Ectodermal cell (in vitro differentiated cells): ENCODE data around the gene OR52D1.

Source experiments
- H3K27ac ChIP-seq: 2 replicates; pipeline ENCODE4 v1.7.0; 2013; ENCODE audit warnings: mild to moderate bottlenecking, low read depth, low read length; ENCODE audit not compliant: insufficient read depth, poor library complexity, severe bottlenecking
- H3K27me3 ChIP-seq: 2 replicates; pipeline ENCODE4 v1.7.0; 2013; ENCODE audit warnings: mild to moderate bottlenecking, low read length; ENCODE audit not compliant: insufficient read depth, control insufficient read depth, poor library complexity, severe bottlenecking
- H3K36me3 ChIP-seq: one replicate; pipeline ENCODE4 v1.7.0; 2013; ENCODE audit warnings: low read length; ENCODE audit not compliant: control insufficient read depth, insufficient read depth
- H3K4me1 ChIP-seq: one replicate; pipeline ENCODE4 v1.7.0; 2013; ENCODE audit warnings: low read length; ENCODE audit not compliant: control insufficient read depth, insufficient read depth
- H3K4me3 ChIP-seq: 2 replicates; pipeline ENCODE4 v1.7.0; 2013; ENCODE audit warnings: low read depth, low read length, control low read depth; ENCODE audit not compliant: insufficient read depth
- H3K9me3 ChIP-seq: 2 replicates; pipeline ENCODE4 v1.7.0; 2013; ENCODE audit warnings: mild to moderate bottlenecking, low read length, moderate library complexity; ENCODE audit not compliant: control insufficient read depth
- WGBS, 2 experiments: methylation state at CpG; one replicate each; pipeline ENCODE4 v1.1.7; 2013; ENCODE audit warnings: missing lambda C conversion rate in 2 of 2; 5-methylcytosine and 5-hydroxymethylcytosine counted together

The OR52D1 gene

DNA sequence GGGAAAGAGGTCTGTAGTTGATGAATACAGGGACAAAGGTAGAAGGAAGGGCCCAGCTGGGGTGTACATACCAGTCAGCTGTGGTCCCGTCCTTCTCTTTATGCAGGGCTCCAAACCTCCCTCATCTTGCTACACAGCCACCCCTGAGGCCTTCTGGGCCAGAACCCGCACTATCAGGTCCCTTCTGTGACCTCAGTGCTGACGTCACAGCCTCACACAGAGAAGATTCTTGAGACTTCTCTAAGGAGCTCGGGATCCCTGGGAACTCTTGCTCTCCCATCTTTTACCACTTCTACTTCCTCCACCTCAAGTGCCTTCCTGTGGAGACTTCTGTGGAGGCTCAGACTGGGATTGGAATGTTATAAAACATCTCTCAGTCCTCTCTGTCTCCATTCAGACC lies 21.3 kb downstream of the OR52D1 start, which contains the start of gene UBQLN3:
UBQLN3 (minus strand) TSS at position 155 of the 400 bp plus-strand sequence. CDS start 399 bp downstream, outside the sequence.
- Histone ChIP-seq H3K4me3 (no peak within 1 kb of the TSS), H3K4me1 (no peaks in the 10 kb centered on the region), H3K27ac (no peak within 1 kb of the TSS), H3K27me3 (no peaks in the 10 kb centered on the region), H3K9me3 (no peaks in the 10 kb centered on the region), H3K36me3 (no peaks in the 10 kb centered on the region)
- WGBS, 2 experiments = 92 to 94% methylated on average over 4 of the region's 4 CpGs

DNA sequence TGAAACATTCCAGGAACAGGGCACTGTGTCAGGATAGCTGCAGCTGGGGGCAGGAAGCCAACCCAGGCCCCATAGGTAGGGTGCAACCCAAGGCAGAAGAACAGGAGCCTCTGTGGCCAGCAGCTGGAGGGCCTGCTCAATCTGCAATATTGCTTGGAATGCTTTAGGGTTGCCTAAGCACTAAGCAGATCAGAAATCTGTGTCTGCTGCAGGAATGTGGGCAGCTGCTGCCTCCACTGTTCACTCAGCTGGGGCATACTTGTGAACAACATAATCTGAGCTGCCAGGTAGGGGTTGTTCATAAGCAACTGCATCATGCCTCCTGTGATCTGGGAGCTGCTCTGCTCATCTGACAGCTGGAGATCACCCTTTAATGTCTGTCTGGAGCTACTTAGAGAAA lies 26.4 kb downstream of the OR52D1 start:
- Histone ChIP-seq H3K4me3 (no peak overlapping the region), H3K4me1 (no peaks in the 10 kb centered on the region), H3K36me3 (no peaks in the 10 kb centered on the region), H3K9me3 (no peaks in the 10 kb centered on the region), H3K27ac (no peak overlapping the region), H3K27me3 (no peaks in the 10 kb centered on the region)

DNA sequence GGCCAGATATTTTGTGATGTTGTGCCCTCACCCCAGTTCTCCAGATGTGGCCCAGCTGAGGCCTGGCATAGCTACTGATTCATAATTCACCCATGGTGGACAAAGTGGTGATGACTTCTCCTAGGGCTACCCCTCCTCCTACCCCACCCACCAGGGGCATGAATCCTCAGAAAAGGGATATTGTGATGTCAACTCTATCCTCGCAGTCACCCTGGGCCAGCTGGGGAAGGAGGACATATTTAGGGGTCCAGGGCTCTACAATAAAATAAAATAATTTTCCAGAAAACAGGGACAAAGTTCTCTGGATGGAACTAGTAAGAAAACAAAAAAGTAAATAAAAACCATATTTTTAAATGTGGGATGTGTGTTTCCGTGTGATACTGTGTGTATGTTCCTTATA lies 28.1 kb downstream of the OR52D1 start, which contains the start of gene UBQLNL:
UBQLNL (minus strand) TSS at position 101 of the 400 bp plus-strand sequence. CDS start 258 bp downstream, outside the sequence.
- H3K4me1 ChIP-seq = no peaks in the 10 kb centered on the region
- H3K9me3 ChIP-seq = no peaks in the 10 kb centered on the region
- H3K27ac ChIP-seq = no peak within 1 kb of the TSS
- no peaks in the 10 kb centered on the region for H3K27me3 ChIP-seq
- no peak within 1 kb of the TSS for H3K4me3 ChIP-seq
- 92 to 100% methylated on average over 1 to 2 of the region's 2 CpGs for WGBS, 2 experiments
- H3K36me3 ChIP-seq = no peaks in the 10 kb centered on the region

DNA sequence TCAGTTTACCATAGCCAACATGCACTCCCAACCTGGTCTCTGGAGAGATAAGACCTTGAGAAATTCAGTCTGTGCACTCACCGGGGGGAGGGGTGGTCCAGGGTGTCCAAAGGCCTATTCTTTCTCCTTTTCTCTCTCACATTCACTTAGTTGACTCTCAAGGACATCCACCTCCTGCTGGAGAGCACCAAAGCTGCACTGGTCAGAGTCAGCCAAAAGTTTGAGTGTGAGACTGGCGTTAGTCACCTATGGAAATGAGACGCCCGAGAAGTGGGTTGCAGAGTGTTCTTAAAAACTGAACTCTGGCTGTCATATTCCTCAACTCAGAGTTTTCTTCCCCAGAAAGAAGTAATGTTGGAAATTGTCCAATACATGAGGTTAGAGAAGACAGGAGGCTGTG lies 33.1 kb downstream of the OR52D1 start:
- Histone ChIP-seq H3K4me3 (no peak overlapping the region), H3K9me3 (no peaks in the 10 kb centered on the region)
- 94 to 96% methylated on average over 4 of the region's 4 CpGs for WGBS, 2 experiments

DNA sequence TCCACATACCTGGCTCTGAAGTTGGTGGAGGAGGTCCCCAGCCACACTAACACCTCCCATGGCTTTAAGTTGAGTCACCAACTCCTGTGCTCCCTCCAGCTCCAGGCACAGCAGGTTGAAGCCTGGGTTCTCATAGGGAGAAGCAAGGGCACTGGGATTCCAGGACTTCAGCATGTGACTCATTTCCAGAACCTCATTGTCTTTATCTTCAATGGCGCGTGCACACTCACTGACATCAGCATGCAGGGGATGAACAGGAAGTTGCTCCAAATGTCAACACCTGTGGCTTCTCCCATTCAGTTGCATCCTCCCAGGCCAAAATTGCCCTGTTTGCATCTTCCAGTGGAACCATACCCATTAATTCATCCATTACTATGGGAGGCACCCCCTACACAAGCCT lies 33.8 kb downstream of the OR52D1 start:
- no peak overlapping the region for H3K4me3 ChIP-seq
- H3K9me3 ChIP-seq = no peaks in the 10 kb centered on the region
- 94% methylated on average over 2 of the region's 2 CpGs for WGBS, 2 experiments
- H3K4me1 ChIP-seq = no peaks in the 10 kb centered on the region
- no peaks in the 10 kb centered on the region for H3K36me3 ChIP-seq
- H3K27ac ChIP-seq = no peak overlapping the region
- no peaks in the 10 kb centered on the region for H3K27me3 ChIP-seq

More for the DNA sequence above, 33.1 kb downstream of the OR52D1 start:
- no peaks in the 10 kb centered on the region for H3K36me3 ChIP-seq
- no peaks in the 10 kb centered on the region for H3K4me1 ChIP-seq
- H3K27ac ChIP-seq = no peak overlapping the region
- no peaks in the 10 kb centered on the region for H3K27me3 ChIP-seq

DNA sequence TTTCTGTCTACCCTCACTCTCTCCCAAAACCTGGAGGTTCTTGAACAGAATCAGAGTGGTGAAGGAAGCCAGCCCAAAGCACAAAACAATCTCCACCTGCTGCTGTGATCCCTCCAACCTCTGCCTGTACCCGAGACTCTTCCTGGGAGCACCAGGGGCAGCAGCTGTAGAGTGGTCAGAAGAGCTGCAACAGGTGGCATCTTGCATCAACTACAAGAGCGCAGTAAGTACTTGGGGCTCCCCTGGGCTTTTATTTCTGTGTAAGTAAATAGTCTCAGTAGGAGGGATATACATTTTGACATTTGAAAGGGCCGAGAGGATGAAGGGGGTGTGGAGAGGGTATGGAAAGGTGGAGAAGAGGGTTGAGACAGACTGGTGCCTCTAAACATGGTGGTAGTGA lies 36.3 kb downstream of the OR52D1 start:
- H3K27me3 ChIP-seq = no peaks in the 10 kb centered on the region
- H3K36me3 ChIP-seq = no peaks in the 10 kb centered on the region
- 66 to 73% methylated on average over 3 of the region's 3 CpGs for WGBS, 2 experiments
- H3K27ac ChIP-seq = no peak overlapping the region
- no peak overlapping the region for H3K4me3 ChIP-seq
- no peaks in the 10 kb centered on the region for H3K9me3 ChIP-seq
- no peaks in the 10 kb centered on the region for H3K4me1 ChIP-seq

DNA sequence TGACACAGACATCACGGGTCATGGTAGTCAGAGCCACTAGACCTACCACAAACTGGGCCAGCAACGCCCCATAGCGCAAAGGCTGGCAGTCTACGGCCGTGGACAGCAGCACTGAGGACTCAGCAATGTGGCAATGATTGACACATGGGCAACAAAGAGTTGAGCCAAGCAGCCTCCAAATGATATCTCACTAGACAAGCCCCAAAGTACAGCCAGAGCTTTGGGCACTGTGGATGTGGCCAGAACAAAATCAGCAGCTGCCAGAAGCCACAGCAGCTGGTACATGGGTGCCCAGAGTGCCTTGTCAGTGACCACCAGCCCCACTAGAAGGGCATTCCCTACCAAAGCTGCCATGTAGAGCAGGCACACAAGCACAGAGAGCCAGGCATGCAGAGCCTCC lies 39.2 kb downstream of the OR52D1 start:
- Histone ChIP-seq H3K4me3 (no peak overlapping the region), H3K36me3 (no peaks in the 10 kb centered on the region), H3K27ac (no peak overlapping the region), H3K27me3 (no peaks in the 10 kb centered on the region), H3K9me3 (no peaks in the 10 kb centered on the region), H3K4me1 (no peaks in the 10 kb centered on the region)
- 93 to 97% methylated on average over 5 of the region's 5 CpGs for WGBS, 2 experiments

DNA sequence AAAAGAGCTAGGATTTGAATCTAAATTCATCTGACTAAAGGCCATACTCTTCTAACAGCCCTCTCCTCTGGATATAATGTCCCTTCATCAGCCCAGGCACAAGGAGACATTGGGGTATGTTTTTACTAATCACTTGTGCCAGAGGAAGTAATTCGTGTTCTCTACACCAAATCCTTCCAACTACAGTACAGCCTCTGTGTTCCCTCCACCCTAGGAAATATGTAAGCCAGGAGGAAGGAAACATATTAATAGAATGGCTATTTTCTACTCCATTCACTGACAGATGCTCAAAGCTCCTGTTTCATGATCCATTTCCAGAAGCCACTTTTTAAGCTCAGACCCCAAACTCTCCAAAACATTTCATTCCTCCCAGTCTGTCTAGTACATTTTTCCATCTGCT lies 40.0 kb downstream of the OR52D1 start:
- H3K9me3 ChIP-seq = no peaks in the 10 kb centered on the region
- 75% methylated on average over 1 of the region's 1 CpG; no CpG with 5 or more reads in 1 of the 2 experiments for WGBS, 2 experiments
- H3K4me3 ChIP-seq = no peak overlapping the region
- no peaks in the 10 kb centered on the region for H3K27me3 ChIP-seq
- no peak overlapping the region for H3K27ac ChIP-seq
- no peaks in the 10 kb centered on the region for H3K36me3 ChIP-seq
- no peaks in the 10 kb centered on the region for H3K4me1 ChIP-seq

DNA sequence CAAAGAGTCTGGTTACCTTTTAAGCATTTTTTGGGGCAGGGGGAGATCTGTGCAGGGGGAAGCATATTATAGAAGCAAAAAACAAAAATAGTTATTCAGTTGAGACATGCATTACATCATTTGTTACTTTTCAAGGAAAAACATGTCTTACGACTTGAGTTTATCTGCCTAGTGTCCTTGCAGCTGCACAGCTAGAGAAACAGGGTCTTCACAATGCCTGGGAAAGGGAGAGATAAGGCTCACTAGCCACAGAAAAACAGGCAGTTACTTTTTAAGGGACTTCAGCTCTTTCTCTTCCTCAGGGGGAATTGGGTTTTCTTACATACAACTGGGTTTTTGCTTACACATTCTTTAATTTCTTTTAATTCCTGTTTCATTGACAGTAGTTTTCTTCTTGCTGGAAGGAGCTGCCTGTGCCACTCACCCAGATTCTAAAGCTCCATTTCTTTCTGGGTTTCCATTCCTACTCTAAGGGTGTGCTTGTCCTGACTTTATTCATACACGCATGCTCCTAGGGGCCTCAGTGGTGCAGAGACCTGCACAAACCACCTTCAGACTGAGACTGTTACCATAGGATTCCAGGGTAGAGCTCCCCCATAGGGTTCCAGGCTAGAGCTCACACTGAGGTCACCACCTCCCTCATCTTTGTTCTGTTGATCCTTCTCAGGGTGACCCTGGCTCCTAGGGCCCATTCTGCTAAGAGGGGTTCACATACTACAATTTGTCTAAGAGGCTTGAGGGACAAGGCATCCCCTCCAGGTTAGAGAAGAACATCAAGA lies 42.8 kb downstream of the OR52D1 start:
- 90 to 92% methylated on average over 2 of the region's 2 CpGs for WGBS, 2 experiments
- Histone ChIP-seq H3K9me3 (no peaks in the 10 kb centered on the region), H3K27ac (no peak overlapping the region), H3K36me3 (no peaks in the 10 kb centered on the region), H3K4me3 (no peak overlapping the region), H3K4me1 (no peaks in the 10 kb centered on the region), H3K27me3 (no peaks in the 10 kb centered on the region)

DNA sequence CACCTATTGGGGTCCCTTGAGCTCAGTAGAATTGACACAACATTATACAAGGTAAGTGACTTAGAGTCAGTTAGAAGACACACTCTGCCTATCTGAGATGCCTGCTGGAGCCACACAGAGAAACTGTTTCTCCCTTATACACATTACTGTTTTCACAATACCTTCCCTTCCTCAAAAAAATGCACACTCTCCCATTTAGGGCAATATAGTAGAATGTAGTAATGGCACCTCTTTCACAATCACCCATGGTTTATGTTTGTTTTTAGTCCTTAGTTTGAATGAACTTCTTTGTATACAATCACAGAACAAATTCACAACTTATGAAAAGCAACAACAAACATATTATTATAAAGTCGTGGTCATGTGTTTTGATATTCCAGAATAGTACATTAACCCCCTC lies 45.6 kb downstream of the OR52D1 start:
- WGBS, 2 experiments = 91% methylated on average over 1 of the region's 1 CpG; no CpG with 5 or more reads in 1 of the 2 experiments
- Histone ChIP-seq H3K27ac (no peak overlapping the region), H3K4me3 (no peak overlapping the region), H3K36me3 (no peaks in the 10 kb centered on the region), H3K4me1 (no peaks in the 10 kb centered on the region), H3K27me3 (no peaks in the 10 kb centered on the region), H3K9me3 (no peaks in the 10 kb centered on the region)
